ENCODE data around the gene EOMES. TPM values are rescaled to one million over a fixed set of nuclear protein-coding genes. Genes with fewer than 3 reads are reported as not detected.

The EOMES gene
- total and polyA plus RNA-seq, 2 of the 8 experiments (the other 6 are each of a cell fraction or from before 2014, with no cell fraction given) = 0.09 to 0.47 TPM

- no peak overlapping the region for H4K8ac ChIP-seq (ENCODE audit: extremely low read depth, insufficient read depth, low read length)
- H4K91ac ChIP-seq (replicated peaks; ENCODE audit: insufficient read length, low read length) = no peak overlapping the region
- H2BK120ac ChIP-seq (replicated peaks; ENCODE audit: low read depth, low read length) = no peak overlapping the region
- CTCF ChIA-PET (ENCODE audit: partially characterized antibody) = interaction anchor here (0.6 to 3.9 kb wide), 24 partner anchors 9 to 1979 kb away, joined by 3 to 70 read pairs (median 6); partner anchors contain the start of genes EOMES and NEK10
- H2BK15ac ChIP-seq (ENCODE audit: low read length) = no peak overlapping the region
- no peak overlapping the region for H3K9ac ChIP-seq (replicated peaks in 1 of 4; ENCODE audit: extremely low read depth in 1 of 4, low read depth in 3 of 4, low read length in 3 of 4)
- H2BK12ac ChIP-seq (ENCODE audit: low read depth, low read length) = no peak overlapping the region; the same call in 1 of the 2 replicates
- H3K9me3 ChIP-seq (ENCODE audit: insufficient read depth in 2 of 2, low read depth in 1 of 2, low read length in 1 of 2) = no peaks in the 10 kb centered on the region
- H3K23me2 ChIP-seq (ENCODE audit: low read depth, low read length) = peaks cover 5% of the 10 kb centered on the region; the same call in 1 of the 2 replicates
- FAIRE-seq = no peak
- no peak overlapping the region for H2BK20ac ChIP-seq (ENCODE audit: low read length)
- H4K20me1 ChIP-seq (replicated peaks in 1 of 2; ENCODE audit: control insufficient read depth in 1 of 2, insufficient read depth in 2 of 2, low read length in 2 of 2) = peaks cover 7 to 10% of the 10 kb centered on the region in 2 experiments
- H3K23ac ChIP-seq (ENCODE audit: insufficient read length) = no peak overlapping the region
- H4K5ac ChIP-seq (ENCODE audit: insufficient read length, low read depth, low read length) = no peak overlapping the region
- H3K36me3 ChIP-seq (ENCODE audit: control insufficient read depth in 2 of 4, insufficient read depth in 4 of 4, low read length in 3 of 4) = no peaks in the 10 kb centered on the region
- no peak overlapping the region for H2AFZ ChIP-seq (ENCODE audit: low read length)
- H3K4me2 ChIP-seq (ENCODE audit: insufficient read depth in 1 of 2, low read depth in 2 of 2, low read length in 2 of 2) = peak overlapping the region; percentile 77 to 85
- peaks cover 54 to 68% (median 63%) of the 10 kb centered on the region in 4 experiments for H3K27me3 ChIP-seq (replicated peaks in 1 of 4; ENCODE audit: control insufficient read depth in 3 of 4, extremely low read depth in 1 of 4, insufficient read depth in 3 of 4, low read length in 3 of 4)
- H3K79me2 ChIP-seq (ENCODE audit: control insufficient read depth in 1 of 2, insufficient read depth in 2 of 2, low read length in 2 of 2) = no peaks in the 10 kb centered on the region
- POLR2A ChIA-PET (ENCODE audit: partially characterized antibody) = interaction anchor here (1.4 to 2.4 kb wide), 3 partner anchors 9 to 16 kb away, joined by 3 to 11 read pairs (median 7); partner anchors contain the start of gene EOMES
- no peaks in the 10 kb centered on the region for H3K79me1 ChIP-seq (ENCODE audit: low read depth, low read length)
- TF ChIP-seq HDAC2 (IDR thresholded peaks at IDR 0.05; ENCODE audit: borderline replicate concordance in 1 of 2, low read depth in 2 of 2, low read length in 2 of 2) = 0 out of 4 replicates have a peak, but pooled peaks of 1 of the 2 experiments have one; percentile 11
- peak; percentile 94 for TF ChIP-seq EZH2 (IDR thresholded peaks at IDR 0.05; ENCODE audit: low read depth, low read length, severe bottlenecking)
- TF ChIP-seq SUZ12 (IDR thresholded peaks at IDR 0.05; ENCODE audit: low read length) = peak; percentile 42; the same call in 1 of the 2 replicates
- TF ChIP-seq KDM4A (IDR thresholded peaks at IDR 0.05; ENCODE audit: low read depth, low read length, severe bottlenecking) = peak; percentile 11
- peak; percentile 53 for TF ChIP-seq RNF2 (IDR thresholded peaks at IDR 0.05; ENCODE audit: borderline replicate concordance, low read depth, low read length, missing control alignments, poor library complexity, severe bottlenecking)
- TF ChIP-seq TAF7 (optimal IDR thresholded peaks at IDR 0.05; ENCODE audit: borderline replicate concordance, low read depth, low read length) = no peak
- no peak overlapping the region for H3K27ac ChIP-seq (ENCODE audit: low read depth, low read length)
- no peak overlapping the region for H2BK5ac ChIP-seq (ENCODE audit: low read depth, low read length)
- H3K4me3 ChIP-seq (ENCODE audit: extremely low read depth in 1 of 4, insufficient read depth in 2 of 4, low read depth in 3 of 4, low read length in 4 of 4) = peak overlapping the region; percentile 10 to 57 (median 35); a peak in 6 of 8 replicates
- no peak overlapping the region for H3K4ac ChIP-seq (replicated peaks; ENCODE audit: insufficient read length, low read depth, low read length)
- no peak overlapping the region for H3K14ac ChIP-seq (ENCODE audit: insufficient read length)
- no peak overlapping the region for H3K56ac ChIP-seq (replicated peaks; ENCODE audit: insufficient read length, low read depth, low read length)
- no peak for DNase-seq (ENCODE audit: low read depth in 1 of 2, low spot score in 2 of 2)
- 4% methylated on average over 18 of the region's 18 CpGs; no CpG with 5 or more reads in 1 of the 2 experiments for WGBS, 2 experiments (ENCODE audit: extremely low coverage in 1 of 2, insufficient coverage in 1 of 2, insufficient read length in 1 of 2, insufficient replicate concordance in 2 of 2, low coverage in 1 of 2, low lambda C conversion rate in 2 of 2, missing lambda C conversion rate in 1 of 2)
- H3K4me1 ChIP-seq (replicated peaks in 1 of 4; ENCODE audit: control insufficient read depth in 3 of 4, insufficient read depth in 4 of 4, low read length in 3 of 4) = peaks cover 6 to 21% (median 18%) of the 10 kb centered on the region in 4 experiments
- no peak overlapping the region for H2AK5ac ChIP-seq (ENCODE audit: low read depth, low read length)
- no peak overlapping the region for H3K18ac ChIP-seq (ENCODE audit: extremely low read depth, low read length)
These were observed 9.1 kb downstream of the EOMES start for GRCh38 chr3:27713078-27713423.

All from H1 (cell line).